Activated CD4-positive, alpha-beta T cell treated with anti-CD3 and anti-CD28 coated beads, Interleukin-2, amount 50 U/mL, for 24 hours (primary cell): Measurements from ENCODE around the gene CD3G.
"Not testable (repeated sequence)": the region's sequence is repeated elsewhere in the genome, so short reads cannot be mapped to it uniquely, and the experiment has no call there.

Experiments
- DNase-seq, 2 donors: peaks; one replicate each; pipeline ENCODE4 v3.0.0-alpha.2; 2020; ENCODE audit warnings: low read depth in 1 of 2, low spot score in 1 of 2

Gene CD3G

DNA sequence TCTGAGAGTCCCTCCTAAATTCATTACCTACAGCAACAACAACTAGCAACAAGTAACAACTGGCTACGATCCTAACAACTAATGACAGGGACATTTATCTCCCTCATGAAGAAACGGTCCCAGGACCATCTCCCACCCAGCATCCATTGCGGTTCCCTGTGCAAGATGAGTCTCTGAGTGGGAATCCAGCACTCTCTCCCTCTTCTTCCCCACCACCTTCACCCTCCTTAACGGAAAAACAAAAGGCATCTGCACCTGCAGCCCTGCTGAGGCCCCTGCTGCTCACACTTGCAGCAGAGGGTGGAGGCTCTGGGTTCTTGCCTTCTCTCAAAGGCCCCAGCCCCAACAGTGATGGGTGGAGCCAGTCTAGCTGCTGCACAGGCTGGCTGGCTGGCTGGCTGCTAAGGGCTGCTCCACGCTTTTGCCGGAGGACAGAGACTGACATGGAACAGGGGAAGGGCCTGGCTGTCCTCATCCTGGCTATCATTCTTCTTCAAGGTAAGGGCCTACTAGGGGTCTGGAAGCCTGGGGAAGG is at the start of gene CD3G:
Gene CD3G (plus strand): TSS at position 364 of the 535 bp plus-strand sequence. CDS start 80 bp downstream, at position 444.
- peak; percentile 28 to 72 for DNase-seq

DNA sequence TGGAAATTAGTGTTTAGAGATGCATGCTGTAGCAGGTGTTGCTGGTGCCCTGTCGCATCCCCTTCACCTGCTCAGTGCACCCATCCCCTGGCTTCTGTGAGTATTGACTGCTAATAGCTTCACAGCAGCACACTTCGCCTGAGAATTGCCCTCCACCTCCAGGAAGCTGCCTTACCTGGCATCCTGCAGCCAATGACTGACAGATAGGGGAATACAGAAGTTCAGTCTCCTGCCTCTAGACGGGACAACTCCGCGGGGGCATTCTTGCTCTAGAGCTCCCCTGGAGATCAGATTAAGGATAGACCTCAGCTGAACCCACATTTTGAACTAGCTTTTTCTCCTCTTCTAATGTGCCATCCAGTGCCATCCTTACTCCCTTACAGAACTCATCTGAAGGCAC is 48.9 kb upstream of the CD3G start:
- no peak for DNase-seq

DNA sequence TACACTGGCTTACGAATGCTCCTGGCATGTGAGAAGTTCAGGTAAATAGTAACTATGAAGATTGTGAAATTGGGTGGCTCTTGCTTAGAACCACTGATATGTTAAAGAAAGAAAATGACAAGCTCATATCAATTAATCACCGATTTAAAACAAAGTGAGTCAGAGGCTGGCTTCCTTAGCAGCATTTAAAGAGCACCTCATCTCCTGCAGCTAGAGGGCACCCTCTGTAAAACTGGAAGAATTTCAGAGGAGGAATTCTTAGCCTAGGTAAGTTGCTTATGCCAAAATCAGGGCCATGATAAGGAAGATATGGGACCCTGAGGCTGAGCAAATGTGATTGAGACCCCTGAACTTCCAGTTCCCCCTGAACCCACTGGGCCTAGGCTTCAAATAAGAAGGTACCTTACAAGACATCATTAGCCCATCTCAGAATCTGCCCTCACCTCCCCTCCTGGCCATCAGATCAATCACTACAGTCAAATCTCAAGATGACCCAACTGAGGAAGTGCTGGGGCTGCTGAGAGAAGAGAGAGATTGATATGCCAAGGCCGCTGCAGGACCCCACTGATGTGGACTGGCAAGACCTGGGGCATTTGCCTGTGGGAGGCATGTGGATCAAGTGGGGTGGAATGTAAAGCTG is 48.2 kb upstream of the CD3G start:
- DNase-seq = peak in 1 of 2 donors; percentile 52

DNA sequence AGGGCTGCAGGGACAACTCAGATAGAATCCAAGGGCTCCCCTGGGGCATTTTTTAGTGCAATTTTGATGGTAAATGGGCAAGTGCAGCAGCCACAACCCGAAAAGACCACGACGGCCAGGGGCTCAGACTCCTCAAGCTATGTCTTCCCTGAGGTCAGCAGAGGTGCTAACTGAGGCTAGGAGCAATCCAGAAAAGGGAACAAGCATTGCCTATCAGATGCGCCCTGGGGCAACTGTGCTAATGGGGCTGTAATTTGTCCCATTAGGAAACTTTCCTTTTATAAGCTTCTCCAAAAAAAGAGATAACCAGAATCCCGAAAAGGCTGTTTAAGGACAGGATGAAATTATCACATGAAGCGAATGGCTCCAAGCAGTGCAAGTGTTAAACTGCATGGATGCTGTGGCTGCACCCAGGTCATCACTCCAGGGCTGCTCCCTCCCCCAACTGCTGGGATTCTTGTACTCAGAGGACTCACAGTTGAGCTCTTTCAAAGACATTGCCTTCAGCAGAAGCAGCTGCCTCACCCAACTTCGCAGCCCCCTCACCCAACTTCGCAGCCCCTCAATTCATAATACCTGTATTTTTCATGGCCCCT is 42.4 kb upstream of the CD3G start:
- DNase-seq = no peak

DNA sequence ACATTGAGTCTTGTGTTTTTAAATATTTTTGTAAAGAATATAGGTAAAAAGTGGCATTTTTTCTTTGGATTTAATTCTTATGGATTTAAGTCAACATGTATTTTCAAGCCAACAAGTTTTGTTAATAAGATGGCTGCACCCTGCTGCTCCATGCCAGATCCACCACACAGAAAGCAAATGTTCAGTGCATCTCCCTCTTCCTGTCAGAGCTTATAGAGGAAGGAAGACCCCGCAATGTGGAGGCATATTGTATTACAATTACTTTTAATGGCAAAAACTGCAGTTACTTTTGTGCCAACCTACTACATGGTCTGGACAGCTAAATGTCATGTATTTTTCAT is 39.9 kb upstream of the CD3G start:
- DNase-seq = no peak

DNA sequence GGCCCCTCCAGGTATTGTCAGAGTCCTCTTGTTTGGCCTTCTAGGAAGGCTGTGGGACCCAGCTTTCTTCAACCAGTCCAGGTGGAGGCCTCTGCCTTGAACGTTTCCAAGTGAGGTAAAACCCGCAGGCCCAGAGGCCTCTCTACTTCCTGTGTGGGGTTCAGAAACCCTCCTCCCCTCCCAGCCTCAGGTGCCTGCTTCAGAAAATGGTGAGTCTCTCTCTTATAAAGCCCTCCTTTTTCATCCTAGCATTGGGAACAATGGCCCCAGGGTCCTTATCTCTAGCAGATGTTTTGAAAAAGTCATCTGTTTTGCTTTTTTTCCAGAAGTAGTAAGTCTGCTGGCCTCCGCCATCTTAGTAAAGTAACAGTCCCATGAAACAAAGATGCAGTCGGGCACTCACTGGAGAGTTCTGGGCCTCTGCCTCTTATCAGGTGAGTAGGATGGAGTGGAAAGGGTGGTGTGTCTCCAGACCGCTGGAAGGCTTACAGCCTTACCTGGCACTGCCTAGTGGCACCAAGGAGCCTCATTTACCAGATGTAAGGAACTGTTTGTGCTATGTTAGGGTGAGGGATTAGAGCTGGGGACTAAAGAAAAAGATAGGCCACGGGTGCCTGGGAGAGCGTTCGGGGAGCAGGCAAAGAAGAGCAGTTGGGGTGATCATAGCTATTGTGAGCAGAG is 39.4 kb upstream of the CD3G start, which contains the start of gene CD3E:
Gene CD3E (plus strand): TSS at position 163 of the 681 bp plus-strand sequence. CDS start 223 bp downstream, at position 386.
- peak; percentile 46 to 66 for DNase-seq

DNA sequence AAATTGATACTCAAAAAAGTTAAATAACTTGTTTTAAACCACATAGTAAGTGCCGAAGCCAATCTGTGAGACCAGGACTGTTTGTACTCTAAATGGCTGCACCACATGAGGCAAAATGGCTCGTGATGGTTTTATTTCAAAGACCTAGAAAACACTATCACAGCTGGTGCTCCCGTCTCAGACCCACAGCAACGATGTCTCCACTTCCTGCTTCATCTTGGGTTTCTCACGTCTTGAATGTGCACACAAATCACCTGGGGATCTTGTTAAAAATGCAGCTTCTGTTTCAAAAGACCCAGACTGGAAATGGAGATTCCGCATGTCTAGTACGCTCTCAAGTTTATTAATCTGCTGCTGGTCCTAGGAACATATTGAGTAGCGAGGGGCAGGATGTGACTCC is 38.4 kb upstream of the CD3G start:
- no peak for DNase-seq

DNA sequence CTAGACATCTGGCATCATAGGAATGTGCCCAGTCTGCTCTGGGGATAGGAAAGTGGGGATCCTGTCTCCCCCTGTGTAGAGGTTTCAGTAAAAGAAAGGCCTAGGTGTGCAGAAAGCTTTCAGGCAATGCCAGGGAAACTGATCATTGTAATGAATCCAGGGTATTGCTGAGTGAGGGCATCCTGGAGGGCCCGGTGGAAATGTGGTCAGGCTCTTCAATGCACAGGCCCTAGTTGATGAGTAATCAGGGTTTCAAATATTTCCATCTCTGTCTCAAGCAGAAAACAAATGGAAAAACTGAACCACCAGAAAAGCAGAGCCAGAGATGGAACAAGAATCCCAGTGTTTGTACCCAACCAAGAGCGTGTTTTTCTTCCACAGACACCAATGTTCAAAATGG is 37.6 kb upstream of the CD3G start:
- peak in 1 of 2 donors; percentile 56 for DNase-seq

DNA sequence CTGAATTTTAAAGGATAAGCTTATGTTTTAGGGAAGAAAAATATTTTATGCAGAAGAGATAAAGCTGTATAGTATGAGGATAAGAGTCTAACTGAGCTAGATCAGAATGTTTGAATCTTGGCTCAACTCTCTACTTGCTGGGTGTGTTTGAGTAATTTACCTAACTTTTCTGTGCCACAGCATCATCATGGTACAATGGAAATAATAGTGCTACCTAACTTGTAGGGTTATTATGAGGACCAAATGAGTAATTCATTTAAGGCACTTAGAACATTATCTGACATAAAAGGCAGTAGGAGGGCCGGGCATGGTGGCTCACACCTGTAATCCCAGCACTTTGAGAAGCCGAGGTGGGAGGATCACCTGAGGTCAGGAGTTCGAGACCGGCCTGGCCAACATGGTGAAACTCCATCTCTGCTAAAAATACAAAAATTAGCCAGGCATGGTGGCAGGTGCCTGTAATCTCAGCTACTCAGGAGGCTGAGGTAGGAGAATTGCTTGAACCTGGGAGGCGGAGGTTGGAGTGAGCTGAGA is 35.1 kb upstream of the CD3G start:
- not testable (repeated sequence) for DNase-seq

DNA sequence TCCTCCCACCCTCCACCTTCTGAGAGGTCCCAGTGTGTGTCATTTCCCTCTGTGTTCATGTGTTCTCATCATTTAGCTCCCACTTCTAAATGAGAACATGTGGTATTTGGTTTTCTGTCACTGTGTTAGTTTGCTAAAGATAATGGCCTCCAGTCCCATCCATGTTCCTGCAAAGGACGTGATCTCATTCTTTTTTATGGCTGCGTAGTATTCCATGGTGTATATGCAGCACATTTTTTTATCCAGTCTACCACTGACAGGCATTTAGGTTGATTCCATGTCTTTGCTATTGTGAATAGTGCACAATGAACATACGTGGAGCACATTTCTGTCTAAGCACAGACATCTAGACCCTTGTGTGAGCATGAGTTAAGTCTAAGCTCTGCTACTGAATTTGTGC is 33.9 kb upstream of the CD3G start:
- no peak for DNase-seq

DNA sequence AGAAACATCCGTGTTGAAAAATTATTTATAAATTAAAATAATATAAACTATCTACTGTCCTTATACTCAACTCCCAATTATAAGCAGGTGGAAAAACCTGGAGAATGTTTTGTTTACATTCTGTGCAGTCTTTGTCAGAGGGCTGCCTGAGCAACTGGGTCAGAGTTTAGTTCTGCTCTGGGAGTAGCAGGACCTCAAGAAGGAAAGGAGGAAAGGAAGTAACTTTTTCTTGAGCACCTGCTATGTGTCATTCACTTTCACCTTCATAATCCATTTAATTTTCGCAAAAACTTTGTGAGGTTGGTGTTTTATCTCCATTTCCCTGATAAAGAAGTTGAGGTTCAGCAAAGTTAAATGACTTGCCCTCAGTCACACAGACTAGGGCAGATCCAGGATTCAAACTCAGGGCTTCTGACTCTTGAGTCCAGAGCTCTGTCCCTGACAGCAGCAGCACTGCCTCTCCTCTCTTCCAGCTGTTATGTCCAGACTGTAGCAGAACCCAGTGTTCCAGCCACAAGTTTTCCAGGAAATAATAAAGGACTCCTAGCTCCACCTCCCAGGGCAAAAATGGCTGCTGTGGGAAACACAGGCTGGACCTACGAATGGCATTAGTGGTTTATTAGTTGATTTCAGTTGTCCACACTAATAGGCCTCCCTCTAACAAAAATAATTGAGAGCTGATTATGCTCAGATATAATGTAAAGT is 33.2 kb upstream of the CD3G start:
- no peak for DNase-seq

DNA sequence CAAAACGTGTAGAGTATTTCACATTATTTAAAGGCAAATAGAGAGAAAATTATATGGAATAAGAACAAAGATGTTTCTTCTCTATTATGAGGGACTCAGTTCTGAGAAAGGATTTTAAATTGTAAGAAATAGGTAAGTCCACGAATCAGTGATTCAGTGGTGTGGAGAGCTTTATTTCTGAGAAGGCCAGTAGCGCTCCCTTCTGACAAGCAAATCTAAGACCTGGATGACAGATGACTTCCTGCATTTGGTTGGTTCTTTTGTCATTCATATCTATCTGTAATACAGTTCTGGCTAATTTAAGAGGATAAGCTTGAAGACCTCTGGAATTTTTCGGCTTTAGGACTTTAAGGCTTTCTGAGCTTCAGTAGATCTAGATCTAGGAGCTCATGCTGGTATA is 32.6 kb upstream of the CD3G start:
- no peak for DNase-seq

DNA sequence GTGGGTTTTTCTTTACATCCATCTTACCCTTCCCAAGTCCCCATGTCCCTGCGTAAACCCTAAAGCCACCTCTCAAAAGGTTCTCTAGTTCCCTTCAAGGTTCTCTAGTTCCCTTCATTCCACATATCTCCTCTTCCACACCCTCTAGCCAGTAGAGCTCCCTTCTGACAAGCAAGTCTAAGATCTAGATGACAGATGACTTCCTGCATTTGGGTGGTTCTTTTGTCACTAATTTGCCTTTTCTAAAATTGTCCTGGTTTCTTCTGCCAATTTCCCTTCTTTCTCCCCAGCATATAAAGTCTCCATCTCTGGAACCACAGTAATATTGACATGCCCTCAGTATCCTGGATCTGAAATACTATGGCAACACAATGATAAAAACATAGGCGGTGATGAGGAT is 31.8 kb upstream of the CD3G start:
- DNase-seq = no peak

DNA sequence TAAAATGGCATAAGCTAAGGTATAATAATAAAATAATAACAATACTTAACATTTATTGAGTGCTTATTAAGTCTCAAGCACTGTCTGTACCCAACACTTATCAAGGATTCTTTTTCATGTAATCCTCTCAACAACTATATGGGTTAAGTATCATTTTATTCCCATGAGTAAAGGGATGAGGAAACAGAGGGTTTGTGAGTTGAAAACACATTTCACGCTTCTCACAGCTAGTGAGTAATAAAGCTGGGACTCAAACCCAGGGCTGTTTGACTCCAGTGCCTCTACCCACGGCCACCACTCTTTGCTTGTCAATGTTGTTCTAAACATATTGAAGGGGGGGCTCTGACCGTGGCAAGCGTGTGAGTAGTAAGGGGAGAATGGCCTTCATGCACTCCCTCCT is 30.9 kb upstream of the CD3G start:
- DNase-seq = no peak

DNA sequence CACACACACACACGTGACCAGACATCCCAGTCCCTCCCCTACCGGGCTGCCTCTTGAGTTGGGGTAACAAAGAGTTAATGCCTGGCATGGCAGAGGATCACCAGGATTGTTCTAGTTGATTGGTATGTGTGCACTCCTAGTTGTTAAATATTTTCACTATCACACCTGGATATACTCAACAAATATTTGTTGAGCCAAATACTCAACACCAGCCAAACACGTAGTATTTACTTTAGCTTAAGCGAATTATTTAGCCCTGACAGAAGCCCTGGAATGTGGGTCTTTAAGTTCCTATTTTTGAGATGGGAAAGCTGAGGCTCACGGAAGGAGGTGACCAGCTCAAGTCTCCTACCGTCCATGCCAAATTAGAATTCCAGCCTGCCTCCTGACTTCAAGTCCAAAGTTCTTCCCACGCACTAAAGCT is 29.1 kb upstream of the CD3G start:
- no peak for DNase-seq

DNA sequence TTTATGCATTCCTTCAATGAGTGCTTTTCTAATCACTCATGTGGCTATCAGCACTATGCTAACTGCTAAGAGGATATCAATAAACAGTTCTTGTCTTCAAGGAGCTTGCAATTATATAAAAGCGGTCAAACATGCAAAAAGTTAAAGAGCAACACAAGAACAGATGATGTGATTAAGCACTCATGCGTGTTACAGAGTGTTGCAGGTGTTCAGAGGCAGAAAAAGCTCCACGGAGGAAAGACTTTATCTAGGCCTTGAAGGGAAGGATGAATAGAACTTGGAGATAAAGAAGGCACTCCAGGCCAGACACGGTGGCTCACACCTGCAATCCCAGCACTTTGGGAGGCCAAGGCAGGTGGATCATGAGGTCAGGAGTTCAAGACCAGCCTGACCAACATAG is 26.0 kb upstream of the CD3G start:
- no peak for DNase-seq

DNA sequence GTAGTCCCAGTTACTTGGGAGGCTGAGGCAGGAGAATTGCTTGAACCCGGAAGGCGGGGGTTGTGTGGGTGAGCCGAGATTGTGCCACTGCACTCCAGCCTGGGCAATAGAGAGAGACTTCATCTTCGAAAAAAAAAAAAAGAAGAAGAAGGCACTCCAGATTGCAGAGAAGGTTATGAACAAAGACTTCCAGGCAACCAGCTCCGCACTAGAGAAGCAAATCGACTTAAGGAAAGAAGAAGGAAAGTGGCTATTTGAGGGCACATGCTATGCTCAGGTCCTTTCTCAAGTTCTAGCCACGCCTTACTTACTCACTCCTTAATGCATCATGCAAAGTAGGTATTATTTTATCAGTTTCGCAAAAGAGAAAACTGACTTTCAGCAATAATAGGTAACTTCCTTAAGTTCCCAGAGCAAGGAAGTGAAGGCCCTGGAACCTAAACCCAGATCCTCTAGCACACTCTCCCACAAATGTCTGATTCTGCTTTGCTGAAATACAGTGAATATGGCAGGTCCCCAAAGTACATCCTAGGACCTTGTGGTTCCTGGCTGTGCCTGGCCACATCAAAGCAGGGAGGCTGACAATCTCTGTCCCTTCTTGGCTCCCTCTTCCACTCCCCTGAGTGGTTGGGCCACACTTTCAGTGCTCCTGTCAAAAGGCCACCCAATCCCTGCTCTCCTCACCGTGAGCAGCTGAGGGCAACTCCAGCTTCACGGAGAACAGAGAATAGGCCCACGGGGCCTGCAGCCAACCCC is 25.4 kb upstream of the CD3G start:
- DNase-seq = no peak

DNA sequence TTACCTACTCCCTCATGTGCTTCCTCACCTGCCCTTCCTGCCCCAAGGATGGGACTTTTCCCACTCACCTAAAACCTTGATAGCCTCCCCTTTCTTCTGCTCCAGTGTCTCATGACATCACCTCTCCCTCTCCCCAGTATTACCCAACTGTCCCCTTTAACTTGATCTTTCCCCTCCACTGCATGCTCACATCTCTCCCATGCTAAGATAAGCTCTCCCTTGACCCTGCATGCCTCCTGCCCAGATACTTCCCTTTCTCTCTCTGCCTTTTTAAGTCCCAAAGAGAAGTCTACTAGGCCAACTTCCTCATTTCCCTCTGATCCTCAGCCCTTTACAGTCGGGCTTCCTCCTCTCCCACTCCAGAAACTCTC is 24.8 kb upstream of the CD3G start:
- DNase-seq = no peak

DNA sequence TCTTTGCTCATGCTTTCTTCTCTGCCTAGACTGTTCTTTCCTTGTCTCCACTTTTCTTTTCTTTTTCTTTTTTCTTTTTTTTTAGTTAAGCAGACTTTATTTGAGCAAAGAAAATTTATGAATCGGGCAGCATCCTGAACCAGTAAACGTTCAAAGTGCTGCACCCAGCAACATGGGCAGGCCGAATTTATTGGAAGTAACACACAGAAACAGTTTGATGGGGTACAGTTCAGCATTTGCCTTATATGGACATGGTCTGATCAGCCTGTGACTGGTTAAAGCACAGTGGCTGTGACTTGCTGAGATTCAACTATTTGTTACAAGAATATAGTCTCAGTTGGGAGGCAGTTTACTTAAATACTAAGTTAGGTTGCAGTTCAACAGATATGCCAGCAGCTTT is 23.6 kb upstream of the CD3G start:
- no peak for DNase-seq

DNA sequence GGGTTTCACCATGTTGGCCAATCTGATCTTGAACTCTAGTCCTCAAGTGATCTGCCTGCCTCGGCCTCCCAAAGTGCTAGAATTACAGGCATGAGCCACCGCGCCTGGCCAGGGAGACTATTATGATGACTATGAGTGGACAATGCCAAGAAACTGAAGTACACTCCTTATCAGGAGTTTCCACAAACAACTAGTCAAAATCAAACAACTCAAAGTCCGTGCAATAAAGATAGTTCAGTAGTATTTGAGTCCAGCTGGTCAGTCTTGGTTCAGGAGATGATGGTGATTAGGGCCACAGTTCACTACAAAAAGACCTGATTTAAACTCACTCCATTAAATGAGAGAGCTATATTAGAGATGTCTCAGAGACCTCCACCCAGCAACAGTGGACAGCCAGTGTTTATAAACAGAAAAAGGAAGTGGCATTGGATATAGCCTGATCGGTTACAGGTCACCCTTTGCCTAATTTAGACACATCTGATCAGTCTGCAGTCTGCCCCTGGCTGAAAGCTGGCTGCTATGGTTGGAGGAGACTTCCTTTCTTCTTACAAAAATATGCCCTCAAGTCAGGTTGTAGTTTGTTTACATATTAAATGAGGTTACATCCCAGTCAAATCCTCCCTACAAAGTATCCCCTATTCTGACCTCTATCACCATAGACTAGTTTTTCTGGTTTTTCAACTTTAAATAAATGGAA is 22.6 kb upstream of the CD3G start:
- DNase-seq = no peak
